HepG2 (cell line): ENCODE data around the gene PPFIA3. TPM values are rescaled to one million over a fixed set of nuclear protein-coding genes. Genes with fewer than 3 reads are reported as not detected.

ENCODE experiments used
- AFF4 ChIP-seq: sonication (generic); formaldehyde crosslinking; IDR thresholded peaks from 2 replicates; pipeline ENCODE4 v1.4.0; 2020; ENCODE audit warnings: missing genetic modification reagents
- CBFB ChIP-seq: sonication (generic); formaldehyde crosslinking; IDR thresholded peaks from 2 replicates; pipeline ENCODE4 v1.4.0; 2020; ENCODE audit warnings: missing genetic modification reagents
- EHMT2 ChIP-seq: fragments of 200-600 bp; sonication (generic); IDR thresholded peaks from 2 replicates; pipeline ENCODE4 v1.7.0; 2017; ENCODE audit warnings: antibody characterized with exemption, low read depth, low read length, borderline replicate concordance
- ELF4 ChIP-seq: sonication (generic); formaldehyde crosslinking; IDR thresholded peaks from 2 replicates; pipeline ENCODE4 v1.5.0; 2020; ENCODE audit warnings: missing genetic modification reagents, mild to moderate bottlenecking, moderate library complexity, borderline replicate concordance
- FOXA1 ChIP-seq, 2 experiments: fragments of 450-650 bp in 1 of 2; sonication (generic) in 1 of 2; formaldehyde crosslinking in 1 of 2; IDR thresholded peaks; 2 replicates each; pipeline versions ENCODE4 v1.4.0 to v1.6.1; 2016 to 2020; ENCODE audit warnings: missing genetic modification reagents in 1 of 2
- MBD4 ChIP-seq: IDR thresholded peaks from 2 replicates; pipeline ENCODE4 v1.6.1; 2012; ENCODE audit warnings: low read length, inconsistent platforms, borderline replicate concordance
- STAT6 ChIP-seq: sonication (generic); formaldehyde crosslinking; IDR thresholded peaks from 2 replicates; pipeline ENCODE4 v1.4.0; 2020; ENCODE audit warnings: missing genetic modification reagents, mild to moderate bottlenecking, borderline replicate concordance
- YY1 ChIP-seq: IDR thresholded peaks from 2 replicates; pipeline ENCODE4 v1.6.1; 2011; ENCODE audit warnings: low read length, low read depth, moderate library complexity, mild to moderate bottlenecking; ENCODE audit not compliant: insufficient read depth, insufficient replicate concordance
- ZNF20 ChIP-seq: sonication (generic); formaldehyde crosslinking; IDR thresholded peaks from 2 replicates; pipeline ENCODE4 v1.4.0; 2020; ENCODE audit warnings: mild to moderate bottlenecking, moderate library complexity, missing genetic modification reagents
- ZNF296 ChIP-seq: sonication (generic); formaldehyde crosslinking; conservative IDR thresholded peaks from 2 replicates; pipeline ENCODE4 v1.5.0; 2020; ENCODE audit warnings: mild to moderate bottlenecking, missing genetic modification reagents
- ZNF547 ChIP-seq: sonication (generic); formaldehyde crosslinking; IDR thresholded peaks from 2 replicates; pipeline ENCODE4 v1.5.1; 2020; ENCODE audit warnings: mild to moderate bottlenecking, missing genetic modification reagents
- ZNF574 ChIP-seq: sonication (generic); formaldehyde crosslinking; IDR thresholded peaks from 2 replicates; pipeline ENCODE4 v1.4.0; 2020; ENCODE audit warnings: missing genetic modification reagents
- ZNF770 ChIP-seq: sonication (generic); formaldehyde crosslinking; IDR thresholded peaks from 2 replicates; pipeline ENCODE4 v1.5.0; 2020; ENCODE audit warnings: mild to moderate bottlenecking, missing genetic modification reagents
- polyA plus RNA-seq, 8 experiments: library from polyadenylated mRNA; depleted of rRNA in 3 of 8; stranded (reverse) in 7 of 8; unstranded in 1 of 8; fragments of >200 nt; fragmentation: Illumina TruSeq in 4 of 8; extraction: Trizol in 4 of 8; gene quantifications; 2 replicates each; pipeline versions ENCODE4 v1.2.1 to v1.2.3, GENCODE V29; 2011 to 2016; ENCODE audit warnings: low read depth in 4 of 8, missing spikeins in 1 of 8, mixed read lengths in 1 of 8; ENCODE audit not compliant: insufficient read depth in 1 of 8
- total RNA-seq, 5 experiments: library from RNA; depleted of rRNA; stranded (reverse); fragments of >200 nt; fragmentation: Illumina TruSeq; extraction: Trizol; gene quantifications; 2 replicates each; pipeline ENCODE4 v1.2.3, GENCODE V29; 2016; ENCODE audit warnings: low read depth in 1 of 5

Gene PPFIA3
- total and polyA plus RNA-seq, 2 of the 13 experiments (the other 11 are each of a cell fraction or from before 2014, with no cell fraction given), result 6.7 to 8.6 TPM

GRCh38 chr19:49125025-49125731 is 5.8 kb downstream of the PPFIA3 start (continued):
- TF ChIP-seq ZNF770 (CRISPR knock-in tag) (no peak), ZNF574 (peak; percentile 30; the same call in 1 of the 2 replicates), AFF4 (CRISPR knock-in tag) (no peak), ZNF296 (CRISPR knock-in tag) (no peak), YY1 (peak; percentile 17), ZNF20 (CRISPR knock-in tag) (no peak), FOXA1 (IDR thresholded peaks at IDR 0.05) (no peak), FOXA1 (CRISPR knock-in tag; IDR thresholded peaks at IDR 0.05) (no peak), MBD4 (no peak), CBFB (CRISPR knock-in tag) (no peak), EHMT2 (no peak), ZNF547 (no peak), ELF4 (CRISPR knock-in tag) (no peak), STAT6 (CRISPR knock-in tag) (no peak)
